GM12875 (cell line): Measurements from ENCODE around the gene IGFBP5.

ENCODE experiments used
- H3K4me3 ChIP-seq: one replicate; pipeline ENCODE4 v1.5.1; 2011; ENCODE audit warnings: low read depth, low read length, control low read depth
- CTCF ChIP-seq: IDR thresholded peaks from 2 replicates; pipeline ENCODE4 v1.5.1; 2011; ENCODE audit warnings: low read depth, mild to moderate bottlenecking, control low read depth, inconsistent platforms, low read length, moderate library complexity, borderline replicate concordance; ENCODE audit not compliant: insufficient read depth

Gene IGFBP5

DNA sequence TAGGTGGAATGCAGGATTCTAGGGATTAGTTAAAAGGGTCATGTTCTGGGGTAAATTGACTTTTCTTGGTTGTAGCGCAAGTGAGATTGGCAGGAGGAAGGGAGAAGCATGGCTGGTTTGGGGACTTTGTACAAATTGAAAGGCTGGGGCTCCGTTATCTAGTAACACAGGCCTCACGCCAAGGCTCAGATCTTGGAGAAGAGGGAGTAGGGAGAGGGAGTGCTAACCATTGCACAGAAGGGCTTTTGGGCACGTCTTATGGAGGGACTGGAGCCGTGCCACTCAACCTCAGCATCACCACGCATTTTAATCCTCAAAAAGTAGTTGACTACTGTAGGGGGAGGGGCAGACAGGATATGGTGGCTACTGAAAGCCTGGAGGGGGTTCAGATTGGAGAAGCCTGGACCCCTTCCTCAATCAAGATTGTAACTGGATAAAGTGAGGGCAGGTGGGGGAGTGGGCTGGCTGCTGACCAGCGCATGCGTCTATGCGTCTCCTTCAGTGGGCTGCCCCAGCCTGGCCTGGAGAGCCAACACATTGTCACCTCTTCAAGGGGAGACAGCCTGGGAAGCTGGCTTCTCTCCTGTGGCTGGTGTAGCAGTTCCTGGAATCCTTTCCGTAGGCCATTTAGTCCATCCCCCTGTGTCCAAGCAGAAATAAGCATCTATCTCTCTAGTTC is 14.3 kb downstream of the IGFBP5 start:
- no peak overlapping the region for H3K4me3 ChIP-seq
- TF ChIP-seq CTCF: no peak

DNA sequence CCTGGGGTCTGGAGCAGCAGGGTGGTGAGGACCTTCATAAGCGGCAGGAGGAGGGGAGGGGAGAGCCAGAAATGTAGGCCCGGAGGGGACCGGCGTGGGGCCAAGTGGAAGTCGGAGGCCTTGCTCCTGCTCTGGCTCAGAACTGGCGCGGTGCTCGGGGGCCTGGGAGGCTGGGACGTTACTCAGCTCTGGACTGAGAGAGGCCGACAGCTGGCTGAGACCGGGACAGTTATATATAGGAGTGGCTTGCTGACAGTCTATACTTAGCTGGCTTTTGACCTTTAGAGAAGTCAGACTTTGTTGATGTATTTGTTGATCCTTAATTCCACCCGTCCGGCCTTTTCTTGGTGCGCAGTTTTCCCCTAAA is 15.7 kb downstream of the IGFBP5 start:
- no peak overlapping the region for H3K4me3 ChIP-seq
- TF ChIP-seq CTCF: no peak

- no peak overlapping the region for H3K4me3 ChIP-seq
- no peak for TF ChIP-seq CTCF
Observed at GRCh38 chr2:216678813-216679657, 16.3 kb downstream of the IGFBP5 start.

DNA sequence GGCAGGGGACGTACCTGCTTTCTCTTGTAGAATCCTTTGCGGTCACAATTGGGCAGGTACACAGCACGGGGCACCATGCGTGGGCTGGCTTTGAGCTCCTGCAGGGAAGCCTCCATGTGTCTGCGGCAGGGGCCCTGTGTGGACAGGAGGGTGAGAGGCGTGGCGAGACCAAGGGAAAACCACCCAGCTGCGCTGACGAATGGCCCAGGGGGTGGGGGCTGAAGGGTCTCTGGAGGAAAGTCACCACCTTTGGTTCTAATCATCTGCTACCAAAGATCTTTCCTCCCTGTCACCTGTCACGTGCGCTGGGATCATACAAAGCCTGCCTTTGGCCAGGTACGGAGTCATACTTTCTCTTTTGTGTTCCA is 17.3 kb downstream of the IGFBP5 start:
- H3K4me3 ChIP-seq: no peak overlapping the region
- TF ChIP-seq CTCF: no peak

DNA sequence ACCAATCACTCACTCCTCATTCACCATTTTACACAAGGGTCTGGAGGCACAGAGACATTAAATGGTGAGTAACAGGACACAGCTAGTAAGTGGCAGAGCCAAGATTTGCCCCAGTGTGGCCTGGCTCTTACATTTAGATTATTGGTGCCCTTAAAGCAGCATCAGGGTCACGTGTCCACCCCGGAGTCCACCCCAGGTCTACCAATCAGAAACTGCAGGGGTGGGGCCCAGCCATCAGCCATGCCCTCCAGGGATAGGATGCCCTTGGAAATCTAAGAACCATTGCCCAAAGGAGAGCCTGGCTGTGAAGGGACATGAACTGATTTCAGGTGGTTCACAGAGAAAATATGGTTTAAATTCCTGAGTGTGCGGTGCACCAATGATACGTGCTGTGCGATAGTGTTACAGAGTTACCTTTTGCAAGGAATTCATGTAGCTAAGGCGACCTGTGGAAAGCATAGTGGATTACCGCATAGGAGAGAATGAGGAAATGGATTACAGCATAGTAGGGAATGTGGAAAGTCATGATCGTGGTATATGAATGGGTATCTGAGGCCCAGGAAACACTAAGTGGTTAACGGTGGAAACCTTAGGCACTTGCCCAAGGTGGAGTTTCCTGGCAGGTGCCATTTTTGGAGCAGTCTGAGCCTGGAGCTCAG is 17.8 kb downstream of the IGFBP5 start:
- no peak overlapping the region for H3K4me3 ChIP-seq
- TF ChIP-seq CTCF: no peak

- no peak overlapping the region for H3K4me3 ChIP-seq
- no peak for TF ChIP-seq CTCF
Observed at GRCh38 chr2:216676630-216677029, 18.7 kb downstream of the IGFBP5 start.
